ENCODE data around the gene TMEM18.

GRCh38 chr2:634041-634440 is 43.2 kb downstream of the TMEM18 start:
- TF ChIP-seq EZH2 (IDR thresholded peaks at IDR 0.05; ENCODE audit: insufficient read depth, poor library complexity, severe bottlenecking), result no peak
- TF ChIP-seq EZH2phosphoT487 (IDR thresholded peaks at IDR 0.05; ENCODE audit: insufficient read depth, low read depth), result no peak
